ENCODE results near the gene HGD.
"Not testable (repeated sequence)": the region's sequence is repeated elsewhere in the genome, so short reads cannot be mapped to it uniquely, and the experiment has no call there.

Gene HGD

GRCh38 chr3:120678331-120678947, 3.6 kb downstream of the HGD start:
- DNase-seq = peak in 1 of 2 experiments; percentile 35

- DNase-seq = not testable (repeated sequence)
Observed at GRCh38 chr3:120677193-120677592, 4.8 kb downstream of the HGD start.

GRCh38 chr3:120673116-120673515, 8.9 kb downstream of the HGD start:
- peak; percentile 89 to 98 for DNase-seq

GRCh38 chr3:120670576-120670975, 11.5 kb downstream of the HGD start:
- no peak for DNase-seq

- no peak for DNase-seq
Observed at GRCh38 chr3:120664926-120665325, 17.1 kb downstream of the HGD start.

GRCh38 chr3:120661945-120662344, 20.1 kb downstream of the HGD start:
- no peak for DNase-seq

GRCh38 chr3:120661106-120661905, 20.7 kb downstream of the HGD start:
- no peak for DNase-seq

GRCh38 chr3:120659834-120660233, 22.2 kb downstream of the HGD start:
- DNase-seq = no peak

GRCh38 chr3:120659285-120659684, 22.8 kb downstream of the HGD start:
- no peak for DNase-seq

- peak in 1 of 2 experiments; percentile 6 for DNase-seq
Observed at GRCh38 chr3:120652896-120653545, 29.0 kb downstream of the HGD start.

GRCh38 chr3:120652281-120652680, 29.8 kb downstream of the HGD start:
- DNase-seq = peak; percentile 28 to 62

- no peak for DNase-seq
Observed at GRCh38 chr3:120650311-120650710, 31.7 kb downstream of the HGD start.

- no peak for DNase-seq
Observed at GRCh38 chr3:120649830-120650233, 32.2 kb downstream of the HGD start.

GRCh38 chr3:120648290-120648689, 33.7 kb downstream of the HGD start:
- DNase-seq = no peak

- no peak for DNase-seq
Observed at GRCh38 chr3:120646771-120647432, 35.1 kb downstream of the HGD start.

- DNase-seq = no peak
Observed at GRCh38 chr3:120645083-120645845, 36.8 kb downstream of the HGD start.

GRCh38 chr3:120642368-120642948, 39.6 kb downstream of the HGD start:
- no peak for DNase-seq

- peak; percentile 32 to 80 for DNase-seq
Observed at GRCh38 chr3:120641696-120642246, 40.3 kb downstream of the HGD start.

- DNase-seq = no peak
Observed at GRCh38 chr3:120640231-120640630, 41.8 kb downstream of the HGD start.

- not testable (repeated sequence) for DNase-seq
Observed at GRCh38 chr3:120638820-120639219, 43.2 kb downstream of the HGD start.

GRCh38 chr3:120637851-120638559, 44.0 kb downstream of the HGD start:
- DNase-seq = peak in 1 of 2 experiments; percentile 31

Data from cerebellar nuclear complex (tissue), 1 donor.